Adipocyte (in vitro differentiated cells): ENCODE data around the gene ZGLP1.

Source experiments
- DNase-seq: peaks from one replicate; pipeline ENCODE4 v3.0.0-alpha.2; 2015; ENCODE audit warnings: low read depth
- H3K27me3 ChIP-seq: replicated peaks from 2 replicates; pipeline ENCODE4 v1.7.0; 2013; ENCODE audit warnings: mild to moderate bottlenecking, low read length, moderate library complexity; ENCODE audit not compliant: control insufficient read depth, insufficient read depth
- H3K36me3 ChIP-seq: 2 replicates; pipeline ENCODE4 v1.7.0; 2013; ENCODE audit warnings: low read length, mild to moderate bottlenecking, moderate library complexity; ENCODE audit not compliant: control insufficient read depth, insufficient read depth, severe bottlenecking
- H3K4me1 ChIP-seq: 2 replicates; pipeline ENCODE4 v1.7.0; 2013; ENCODE audit warnings: mild to moderate bottlenecking, low read length, moderate library complexity; ENCODE audit not compliant: control insufficient read depth, insufficient read depth
- H3K4me3 ChIP-seq: 2 replicates; pipeline ENCODE4 v1.7.0; 2013; ENCODE audit warnings: mild to moderate bottlenecking, low read length, moderate library complexity
- H3K9ac ChIP-seq: 2 replicates; pipeline ENCODE4 v1.7.0; 2013; ENCODE audit warnings: mild to moderate bottlenecking, low read length, moderate library complexity
- H3K9me3 ChIP-seq: 2 replicates; pipeline ENCODE4 v1.7.0; 2013; ENCODE audit warnings: mild to moderate bottlenecking, low read length, moderate library complexity; ENCODE audit not compliant: control insufficient read depth

The ZGLP1 gene

GRCh38 chr19:10305139-10305806, 4.3 kb downstream of the ZGLP1 start:
- Histone ChIP-seq H3K9me3 (no peaks in the 10 kb centered on the region), H3K4me1 (no peaks in the 10 kb centered on the region), H3K4me3 (no peak overlapping the region), H3K27me3 (peaks cover 3% of the 10 kb centered on the region), H3K9ac (no peak overlapping the region), H3K36me3 (peaks cover 4% of the 10 kb centered on the region)
- peak; percentile 47 for DNase-seq

- H3K36me3 ChIP-seq = no peaks in the 10 kb centered on the region
- H3K9me3 ChIP-seq = no peaks in the 10 kb centered on the region
These were observed 9.8 kb downstream of the ZGLP1 start for GRCh38 chr19:10299545-10300458.

GRCh38 chr19:10295847-10296591, 13.6 kb downstream of the ZGLP1 start:
- H3K9ac ChIP-seq = no peak overlapping the region
- no peaks in the 10 kb centered on the region for H3K9me3 ChIP-seq
- no peak for DNase-seq
- H3K27me3 ChIP-seq = peaks cover 53% of the 10 kb centered on the region
- H3K36me3 ChIP-seq = no peaks in the 10 kb centered on the region
- no peak overlapping the region for H3K4me3 ChIP-seq
- H3K4me1 ChIP-seq = peaks cover 16% of the 10 kb centered on the region

More at GRCh38 chr19:10299545-10300458, 9.8 kb downstream of the ZGLP1 start:
- H3K9ac ChIP-seq = no peak overlapping the region
- no peak for DNase-seq
- peaks cover 24% of the 10 kb centered on the region for H3K27me3 ChIP-seq
- no peak overlapping the region for H3K4me3 ChIP-seq
- peaks cover 5% of the 10 kb centered on the region for H3K4me1 ChIP-seq

- H3K4me3 ChIP-seq = no peak overlapping the region
- H3K9ac ChIP-seq = no peak overlapping the region
- no peak for DNase-seq
- peaks cover 22% of the 10 kb centered on the region for H3K4me1 ChIP-seq
- H3K9me3 ChIP-seq = no peaks in the 10 kb centered on the region
- no peaks in the 10 kb centered on the region for H3K36me3 ChIP-seq
- peaks cover 60% of the 10 kb centered on the region for H3K27me3 ChIP-seq
These were observed 14.2 kb downstream of the ZGLP1 start for GRCh38 chr19:10295305-10295846.

- Histone ChIP-seq H3K36me3 (no peaks in the 10 kb centered on the region), H3K9me3 (no peaks in the 10 kb centered on the region), H3K4me1 (peaks cover 22% of the 10 kb centered on the region), H3K27me3 (peaks cover 61% of the 10 kb centered on the region), H3K4me3 (no peak overlapping the region), H3K9ac (no peak overlapping the region)
- no peak for DNase-seq
These were observed 15.3 kb downstream of the ZGLP1 start for GRCh38 chr19:10294368-10294697.

- Histone ChIP-seq H3K4me1 (peaks cover 24% of the 10 kb centered on the region), H3K9me3 (no peaks in the 10 kb centered on the region), H3K27me3 (peaks cover 66% of the 10 kb centered on the region), H3K9ac (no peak overlapping the region), H3K36me3 (no peaks in the 10 kb centered on the region), H3K4me3 (no peak overlapping the region)
- no peak for DNase-seq
These were observed 15.8 kb downstream of the ZGLP1 start for GRCh38 chr19:10293637-10294367.

GRCh38 chr19:10292789-10293636, 16.6 kb downstream of the ZGLP1 start:
- Histone ChIP-seq H3K4me3 (no peak overlapping the region), H3K4me1 (peaks cover 24% of the 10 kb centered on the region), H3K9me3 (no peaks in the 10 kb centered on the region), H3K27me3 (peaks cover 73% of the 10 kb centered on the region), H3K9ac (no peak overlapping the region), H3K36me3 (no peaks in the 10 kb centered on the region)
- no peak for DNase-seq

GRCh38 chr19:10292206-10292788, 17.3 kb downstream of the ZGLP1 start:
- Histone ChIP-seq H3K4me1 (peaks cover 24% of the 10 kb centered on the region), H3K4me3 (no peak overlapping the region), H3K36me3 (no peaks in the 10 kb centered on the region), H3K9me3 (no peaks in the 10 kb centered on the region), H3K27me3 (peaks cover 79% of the 10 kb centered on the region), H3K9ac (no peak overlapping the region)
- DNase-seq = peak; percentile 90

GRCh38 chr19:10291554-10292205, 17.9 kb downstream of the ZGLP1 start:
- H3K36me3 ChIP-seq = no peaks in the 10 kb centered on the region
- H3K27me3 ChIP-seq = peaks cover 79% of the 10 kb centered on the region
- H3K4me1 ChIP-seq = peaks cover 24% of the 10 kb centered on the region
- H3K9me3 ChIP-seq = no peaks in the 10 kb centered on the region
- H3K9ac ChIP-seq = no peak overlapping the region
- peak; percentile 58 for DNase-seq
- peak overlapping the region; percentile 32 for H3K4me3 ChIP-seq
